CD4-positive, alpha-beta T cell treated with Interleukin-17A for 1 hour (primary cell): Measurements from ENCODE around the gene GUSB.
"Not testable (repeated sequence)": the region's sequence is repeated elsewhere in the genome, so short reads cannot be mapped to it uniquely, and the experiment has no call there.

ENCODE experiments used
- DNase-seq: peaks from one replicate; pipeline ENCODE4 v3.0.0-alpha.2; 2020

The GUSB gene

GRCh38 chr7:65974876-65975275 lies 7.1 kb downstream of the GUSB start:
- no peak for DNase-seq

GRCh38 chr7:65974191-65974801 lies 7.7 kb downstream of the GUSB start:
- no peak for DNase-seq

- DNase-seq, result no peak
Measured at GRCh38 chr7:65972976-65973375, 9.0 kb downstream of the GUSB start.

GRCh38 chr7:65971021-65971420 lies 11.0 kb downstream of the GUSB start:
- DNase-seq, result no peak

GRCh38 chr7:65968256-65969185 lies 13.5 kb downstream of the GUSB start:
- no peak for DNase-seq

- no peak for DNase-seq
Measured at GRCh38 chr7:65967361-65968155, 14.5 kb downstream of the GUSB start.

GRCh38 chr7:65966146-65966545 lies 15.9 kb downstream of the GUSB start:
- no peak for DNase-seq

- DNase-seq, result not testable (repeated sequence)
Measured at GRCh38 chr7:65964671-65965070, 17.3 kb downstream of the GUSB start.

- no peak for DNase-seq
Measured at GRCh38 chr7:65962033-65962432, 20.0 kb downstream of the GUSB start.

- no peak for DNase-seq
Measured at GRCh38 chr7:65960351-65961074, 21.5 kb downstream of the GUSB start.

GRCh38 chr7:65955718-65956117 lies 26.3 kb downstream of the GUSB start:
- no peak for DNase-seq

GRCh38 chr7:65953890-65954450 lies 28.0 kb downstream of the GUSB start:
- no peak for DNase-seq

GRCh38 chr7:65953001-65953720 lies 28.9 kb downstream of the GUSB start:
- DNase-seq, result no peak

- DNase-seq, result no peak
Measured at GRCh38 chr7:65951837-65952578, 30.0 kb downstream of the GUSB start.

GRCh38 chr7:65946904-65947303 lies 35.1 kb downstream of the GUSB start:
- no peak for DNase-seq

GRCh38 chr7:65945787-65946186 lies 36.2 kb downstream of the GUSB start:
- DNase-seq, result not testable (repeated sequence)

GRCh38 chr7:65938336-65938895 lies 43.6 kb downstream of the GUSB start:
- DNase-seq, result no peak

GRCh38 chr7:65937296-65937695 lies 44.7 kb downstream of the GUSB start:
- DNase-seq, result no peak

- no peak for DNase-seq
Measured at GRCh38 chr7:65931685-65932084, 50.3 kb downstream of the GUSB start.
